HEK293T (cell line): Measurements from ENCODE around the gene EPS8.

Source experiments
- CTCF ChIA-PET: fragments of 350-600 bp; formaldehyde crosslinking; extraction: SDS; loops from one replicate; lab custom pipeline; 2021; ENCODE audit warnings: antibody characterized with exemption, inconsistent platforms; lab: Yijun Ruan, JAX
- POLR2A ChIA-PET: fragments of 350-600 bp; formaldehyde crosslinking; extraction: SDS; loops from one replicate; lab custom pipeline; 2020; ENCODE audit warnings: antibody characterized with exemption, inconsistent platforms; lab: Yijun Ruan, JAX
- DNase-seq: peaks from one replicate; pipeline ENCODE4 v3.0.0; 2012; ENCODE audit warnings: mixed read lengths; ENCODE audit errors: extremely low spot score
- ARNT ChIP-seq: fragments of 450-650 bp; IDR thresholded peaks from 2 replicates; pipeline ENCODE4 v1.6.1; 2017; ENCODE audit warnings: mild to moderate bottlenecking
- BHLHE40 ChIP-seq: fragments of 450-650 bp; IDR thresholded peaks from 2 replicates; pipeline ENCODE4 v1.6.1; 2016; ENCODE audit warnings: mild to moderate bottlenecking, moderate library complexity, borderline replicate concordance
- CTBP1 ChIP-seq: fragments of 450-650 bp; IDR thresholded peaks from 2 replicates; pipeline ENCODE4 v1.6.1; 2016; ENCODE audit warnings: borderline replicate concordance
- ELF4 ChIP-seq: fragments of 450-650 bp; IDR thresholded peaks from 2 replicates; pipeline ENCODE4 v1.6.1; 2017; ENCODE audit warnings: antibody characterized with exemption
- FOXA1 ChIP-seq: fragments of 450-650 bp; IDR thresholded peaks from 2 replicates; pipeline ENCODE4 v1.6.1; 2016; ENCODE audit warnings: mild to moderate bottlenecking
- FOXK2 ChIP-seq: fragments of 450-650 bp; IDR thresholded peaks from 2 replicates; pipeline ENCODE4 v1.6.1; 2016; ENCODE audit warnings: mild to moderate bottlenecking
- FOXM1 ChIP-seq: fragments of 450-650 bp; IDR thresholded peaks from 2 replicates; pipeline ENCODE4 v1.6.1; 2017; ENCODE audit warnings: mild to moderate bottlenecking, borderline replicate concordance
- HDGF ChIP-seq: fragments of 450-650 bp; IDR thresholded peaks from 2 replicates; pipeline ENCODE4 v1.6.1; 2017; ENCODE audit warnings: antibody characterized with exemption, borderline replicate concordance
- L3MBTL2 ChIP-seq: fragments of 450-650 bp; conservative IDR thresholded peaks from 2 replicates; pipeline ENCODE4 v1.6.1; 2016; ENCODE audit warnings: mild to moderate bottlenecking
- LEF1 ChIP-seq: fragments of 450-650 bp; IDR thresholded peaks from 2 replicates; pipeline ENCODE4 v1.6.1; 2017; ENCODE audit warnings: mild to moderate bottlenecking, borderline replicate concordance
- NFRKB ChIP-seq: fragments of 450-650 bp; IDR thresholded peaks from 2 replicates; pipeline ENCODE4 v1.6.1; 2016; ENCODE audit warnings: mild to moderate bottlenecking, moderate library complexity
- PKNOX1 ChIP-seq: fragments of 450-650 bp; IDR thresholded peaks from 2 replicates; pipeline ENCODE4 v1.6.1; 2016
- SP1 ChIP-seq: fragments of 450-650 bp; IDR thresholded peaks from 2 replicates; pipeline ENCODE4 v1.6.1; 2017
- SUZ12 ChIP-seq: fragments of 450-650 bp; IDR thresholded peaks from 2 replicates; pipeline ENCODE4 v1.6.1; 2016; ENCODE audit warnings: mild to moderate bottlenecking
- TARDBP ChIP-seq: fragments of 450-650 bp; IDR thresholded peaks from 2 replicates; pipeline ENCODE4 v1.6.1; 2016
- ZNF384 ChIP-seq: fragments of 450-650 bp; IDR thresholded peaks from 2 replicates; pipeline ENCODE4 v1.6.1; 2016

The EPS8 gene

GRCh38 chr12:15801770-15802744 lies 12.9 kb upstream of the EPS8 start:
- ChIA-PET CTCF (no interaction called here), POLR2A (interaction anchor here (2.5 kb wide), 1 partner anchor 13 kb away, joined by 9 read pairs; the partner anchor contains the start of gene EPS8)
- TF ChIP-seq FOXA1, result no peak
- TF ChIP-seq FOXK2, result no peak
- no peak for TF ChIP-seq LEF1
- no peak for TF ChIP-seq HDGF
- no peak for TF ChIP-seq FOXM1
- no peak for TF ChIP-seq ZNF384
- no peak for TF ChIP-seq BHLHE40
- no peak for TF ChIP-seq NFRKB
- TF ChIP-seq SP1, result no peak
- no peak for TF ChIP-seq SUZ12
- no peak for TF ChIP-seq CTBP1
- no peak for TF ChIP-seq L3MBTL2
- TF ChIP-seq PKNOX1, result no peak
- TF ChIP-seq TARDBP, result no peak
- TF ChIP-seq ELF4, result no peak
- no peak for TF ChIP-seq ARNT
- DNase-seq, result no peak

DNA sequence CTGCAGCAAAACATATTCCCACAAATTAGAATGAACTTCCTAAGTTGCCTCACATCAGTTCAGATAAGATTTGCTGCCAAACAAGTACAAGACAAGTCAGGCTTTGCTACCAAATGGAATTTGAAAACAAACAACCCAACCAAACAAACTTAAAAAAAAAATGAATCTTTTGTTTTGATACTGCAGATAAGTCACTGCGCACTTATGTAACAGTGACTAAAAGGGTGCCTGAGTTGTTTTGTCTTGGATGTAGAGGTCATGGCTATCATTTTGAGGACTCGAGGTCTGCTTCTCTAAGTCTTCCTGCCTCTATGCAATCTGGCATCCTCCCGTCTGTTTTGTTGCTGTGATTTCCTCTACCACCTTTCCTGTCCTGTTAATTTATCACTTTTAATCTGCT lies 11.1 kb upstream of the EPS8 start:
- POLR2A ChIA-PET, result no interaction called here
- no peak for TF ChIP-seq FOXA1
- TF ChIP-seq ELF4, result no peak
- no peak for TF ChIP-seq SUZ12
- no peak for TF ChIP-seq FOXK2
- no peak for TF ChIP-seq ZNF384
- no peak for TF ChIP-seq FOXM1
- TF ChIP-seq CTBP1, result no peak
- no peak for TF ChIP-seq ARNT
- no peak for TF ChIP-seq NFRKB
- CTCF ChIA-PET, result interaction anchor here (0.7 kb wide), 1 partner anchor 56 kb away, joined by 3 read pairs; no protein-coding TSS in a partner anchor

GRCh38 chr12:15797818-15798217 lies 8.6 kb upstream of the EPS8 start:
- DNase-seq, result no peak
- no peak for TF ChIP-seq BHLHE40
- no peak for TF ChIP-seq FOXA1
- no peak for TF ChIP-seq HDGF
- TF ChIP-seq FOXM1, result no peak
- no peak for TF ChIP-seq L3MBTL2
- TF ChIP-seq CTBP1, result no peak
- no peak for TF ChIP-seq ELF4
- TF ChIP-seq ZNF384, result no peak
- no peak for TF ChIP-seq SP1
- no peak for TF ChIP-seq FOXK2
- POLR2A ChIA-PET, result interaction anchor here (1.9 kb wide), 1 partner anchor 9 kb away, joined by 7 read pairs; the partner anchor contains the start of gene EPS8
- CTCF ChIA-PET, result interaction anchor here (0.6 kb wide), 1 partner anchor 1560 kb away, joined by 3 read pairs; no protein-coding TSS in a partner anchor

More for the DNA sequence above, 11.1 kb upstream of the EPS8 start:
- no peak for DNase-seq

- POLR2A ChIA-PET, result interaction anchor here (0.7 to 1.9 kb wide), 2 partner anchors 7 to 11 kb away, joined by 3 to 7 read pairs; partner anchors contain the start of gene EPS8
- CTCF ChIA-PET, result interaction anchor here (0.9 kb wide), 1 partner anchor 212 kb away, joined by 3 read pairs; no protein-coding TSS in a partner anchor
- no peak for DNase-seq
- no peak for TF ChIP-seq ELF4
- no peak for TF ChIP-seq TARDBP
- TF ChIP-seq CTBP1, result no peak
- TF ChIP-seq HDGF, result no peak
- TF ChIP-seq FOXK2, result no peak
- TF ChIP-seq ARNT, result no peak
- TF ChIP-seq NFRKB, result no peak
- TF ChIP-seq PKNOX1, result no peak
- TF ChIP-seq FOXM1, result no peak
- TF ChIP-seq BHLHE40, result no peak
- no peak for TF ChIP-seq SP1
- no peak for TF ChIP-seq SUZ12
- no peak for TF ChIP-seq L3MBTL2
- TF ChIP-seq ZNF384, result no peak
Measured at GRCh38 chr12:15796493-15797141, 7.4 kb upstream of the EPS8 start.

- CTCF ChIA-PET, result no interaction called here
- POLR2A ChIA-PET, result no interaction called here
- DNase-seq, result no peak
- TF ChIP-seq ARNT (no peak), BHLHE40 (no peak), PKNOX1 (no peak), TARDBP (no peak), FOXM1 (no peak), ELF4 (no peak), NFRKB (no peak), FOXA1 (no peak), L3MBTL2 (no peak), ZNF384 (no peak), LEF1 (no peak), HDGF (no peak), FOXK2 (no peak), CTBP1 (no peak)
Measured at GRCh38 chr12:15794836-15795235, 5.6 kb upstream of the EPS8 start.
